ENCODE measurements around the gene TMPRSS13.

DNA sequence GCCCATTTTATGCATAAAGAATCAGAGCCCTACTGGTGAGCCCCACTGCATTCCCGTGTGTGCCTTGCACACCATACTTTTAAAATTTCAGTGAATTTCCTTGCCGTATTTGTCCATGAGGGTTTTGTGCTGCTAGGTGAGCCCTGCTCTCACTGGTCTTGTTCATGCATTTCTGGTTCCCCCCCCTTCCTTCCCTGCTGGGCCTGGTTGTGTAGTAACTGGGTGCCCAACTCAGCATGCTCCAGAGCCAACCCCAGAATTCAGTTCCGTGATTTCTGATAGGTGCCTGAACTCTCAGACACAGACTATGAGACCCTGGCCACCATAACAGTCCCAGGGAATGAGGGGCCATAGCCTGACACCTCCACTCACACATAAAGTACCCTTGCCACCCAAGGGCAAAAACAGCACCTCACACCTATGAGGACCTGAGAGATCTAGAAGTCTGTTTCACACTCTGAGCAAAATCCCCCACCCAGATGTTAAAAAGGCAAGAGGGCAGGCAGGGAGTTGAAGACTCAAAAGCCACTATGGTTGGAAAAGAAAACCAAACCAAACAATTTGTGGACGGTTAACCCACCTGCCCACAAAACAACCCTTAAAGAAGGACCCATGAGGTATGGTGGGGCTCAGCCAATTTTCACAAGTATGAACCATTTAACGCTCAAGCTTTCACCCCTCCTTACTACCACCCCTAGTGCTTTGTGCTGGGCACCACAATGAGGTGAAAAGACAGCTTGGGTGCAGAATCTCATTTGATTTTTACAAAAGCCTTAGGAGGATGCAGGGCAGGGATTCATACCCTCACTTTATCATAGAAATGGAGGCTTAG is 40.2 kb upstream of the TMPRSS13 start:
- TF ChIP-seq, protein P1, sequence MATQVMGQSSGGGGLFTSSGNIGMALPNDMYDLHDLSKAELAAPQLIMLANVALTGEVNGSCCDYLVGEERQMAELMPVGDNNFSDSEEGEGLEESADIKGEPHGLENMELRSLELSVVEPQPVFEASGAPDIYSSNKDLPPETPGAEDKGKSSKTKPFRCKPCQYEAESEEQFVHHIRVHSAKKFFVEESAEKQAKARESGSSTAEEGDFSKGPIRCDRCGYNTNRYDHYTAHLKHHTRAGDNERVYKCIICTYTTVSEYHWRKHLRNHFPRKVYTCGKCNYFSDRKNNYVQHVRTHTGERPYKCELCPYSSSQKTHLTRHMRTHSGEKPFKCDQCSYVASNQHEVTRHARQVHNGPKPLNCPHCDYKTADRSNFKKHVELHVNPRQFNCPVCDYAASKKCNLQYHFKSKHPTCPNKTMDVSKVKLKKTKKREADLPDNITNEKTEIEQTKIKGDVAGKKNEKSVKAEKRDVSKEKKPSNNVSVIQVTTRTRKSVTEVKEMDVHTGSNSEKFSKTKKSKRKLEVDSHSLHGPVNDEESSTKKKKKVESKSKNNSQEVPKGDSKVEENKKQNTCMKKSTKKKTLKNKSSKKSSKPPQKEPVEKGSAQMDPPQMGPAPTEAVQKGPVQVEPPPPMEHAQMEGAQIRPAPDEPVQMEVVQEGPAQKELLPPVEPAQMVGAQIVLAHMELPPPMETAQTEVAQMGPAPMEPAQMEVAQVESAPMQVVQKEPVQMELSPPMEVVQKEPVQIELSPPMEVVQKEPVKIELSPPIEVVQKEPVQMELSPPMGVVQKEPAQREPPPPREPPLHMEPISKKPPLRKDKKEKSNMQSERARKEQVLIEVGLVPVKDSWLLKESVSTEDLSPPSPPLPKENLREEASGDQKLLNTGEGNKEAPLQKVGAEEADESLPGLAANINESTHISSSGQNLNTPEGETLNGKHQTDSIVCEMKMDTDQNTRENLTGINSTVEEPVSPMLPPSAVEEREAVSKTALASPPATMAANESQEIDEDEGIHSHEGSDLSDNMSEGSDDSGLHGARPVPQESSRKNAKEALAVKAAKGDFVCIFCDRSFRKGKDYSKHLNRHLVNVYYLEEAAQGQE (IDR thresholded peaks at IDR 0.05; ENCODE audit: insufficient read depth in 1 of 2, low read depth in 2 of 2, low read length in 2 of 2), result no peak
- TF ChIP-seq SIN3A (IDR thresholded peaks at IDR 0.05; ENCODE audit: borderline replicate concordance, insufficient read depth, low read length) (no peak), POLR2AphosphoS5 (IDR thresholded peaks at IDR 0.05; ENCODE audit: low read depth, low read length) (no peak)

Measured in PFSK-1 (cell line).